HEK293T (cell line): Measurements from ENCODE around the gene KIZ.

Experiments used
- ELF4 ChIP-seq: fragments of 450-650 bp; IDR thresholded peaks from 2 replicates; pipeline ENCODE4 v1.6.1; 2017; ENCODE audit warnings: antibody characterized with exemption
- FOXA1 ChIP-seq: fragments of 450-650 bp; IDR thresholded peaks from 2 replicates; pipeline ENCODE4 v1.6.1; 2016; ENCODE audit warnings: mild to moderate bottlenecking
- L3MBTL2 ChIP-seq: fragments of 450-650 bp; conservative IDR thresholded peaks from 2 replicates; pipeline ENCODE4 v1.6.1; 2016; ENCODE audit warnings: mild to moderate bottlenecking
- NFRKB ChIP-seq: fragments of 450-650 bp; IDR thresholded peaks from 2 replicates; pipeline ENCODE4 v1.6.1; 2016; ENCODE audit warnings: mild to moderate bottlenecking, moderate library complexity
- SP1 ChIP-seq: fragments of 450-650 bp; IDR thresholded peaks from 2 replicates; pipeline ENCODE4 v1.6.1; 2017
- SUZ12 ChIP-seq: fragments of 450-650 bp; IDR thresholded peaks from 2 replicates; pipeline ENCODE4 v1.6.1; 2016; ENCODE audit warnings: mild to moderate bottlenecking
- TARDBP ChIP-seq: fragments of 450-650 bp; IDR thresholded peaks from 2 replicates; pipeline ENCODE4 v1.6.1; 2016
- ZNF384 ChIP-seq: fragments of 450-650 bp; IDR thresholded peaks from 2 replicates; pipeline ENCODE4 v1.6.1; 2016

DNA sequence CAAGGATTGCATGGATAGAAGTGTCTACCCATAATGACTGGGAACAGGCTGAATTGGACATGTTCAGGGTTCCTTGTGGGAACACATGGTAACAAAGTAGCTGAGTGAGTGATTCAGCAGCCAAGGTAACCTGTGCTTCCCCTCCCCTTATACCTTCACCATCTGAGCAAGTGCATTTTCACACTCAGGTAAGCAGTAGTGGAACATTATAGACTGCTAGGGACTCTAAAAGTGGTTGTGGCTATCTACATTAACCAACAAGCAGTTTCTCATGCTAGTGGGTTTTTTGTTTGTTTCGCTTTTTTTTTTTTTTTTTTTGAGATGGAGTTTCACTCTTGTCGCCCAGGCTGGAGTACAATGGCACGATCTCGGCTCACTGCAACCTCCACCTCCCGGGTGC, 41.4 kb downstream of the KIZ start:
- TF ChIP-seq SP1 (no peak), SUZ12 (no peak), L3MBTL2 (no peak), ZNF384 (no peak), TARDBP (no peak), ELF4 (no peak), NFRKB (no peak), FOXA1 (no peak)
